ENCODE measurements around the gene MACF1. TPM values are rescaled to one million over a fixed set of nuclear protein-coding genes. Genes with fewer than 3 reads are reported as not detected.
"Not testable (repeated sequence)": the region's sequence is repeated elsewhere in the genome, so short reads cannot be mapped to it uniquely, and the experiment has no call there.

The MACF1 gene
- total RNA-seq, 1 experiment from 2014 or later = 190 TPM

- no peaks in the 10 kb centered on the region for H3K79me2 ChIP-seq (ENCODE audit: insufficient read depth, low read length)
- Mint-ChIP-seq H3K4me3 (no peak overlapping the region), H3K27me3 (ENCODE audit: low read depth) (no peaks in the 10 kb centered on the region; the same call in 1 of the 2 replicates), H3K4me1 (no peaks in the 10 kb centered on the region), H3K27ac (no peak overlapping the region), H3K36me3 (ENCODE audit: insufficient read depth in 1 of 3, low read depth in 3 of 3) (peaks cover 68 to 90% (median 88%) of the 10 kb centered on the region in 3 experiments), H3K9me3 (no peaks in the 10 kb centered on the region)
- DNase-seq = no peak
- no peak overlapping the region for H3K27ac ChIP-seq (ENCODE audit: insufficient read length, low read depth, low read length)
- H3K4me2 ChIP-seq (ENCODE audit: insufficient read depth, insufficient read length, low read length) = no peak overlapping the region
- no peaks in the 10 kb centered on the region for H4K20me1 ChIP-seq (ENCODE audit: control insufficient read depth, insufficient read depth, insufficient read length)
- WGBS (ENCODE audit: extremely low coverage, insufficient read length, low lambda C conversion rate) = no CpG with 5 or more reads among the region's 5 CpGs
- H3K9ac ChIP-seq (ENCODE audit: extremely low read depth, insufficient read length, low read length) = no peak overlapping the region
- H4K5ac ChIP-seq (ENCODE audit: insufficient read length, low read depth, low read length) = no peak overlapping the region
- H3K79me1 ChIP-seq (ENCODE audit: insufficient read depth, low read depth, low read length, poor library complexity, severe bottlenecking) = no peaks in the 10 kb centered on the region
- no peak overlapping the region for H3T11ph ChIP-seq (ENCODE audit: low read length)
- no peak overlapping the region for H3K18ac ChIP-seq (ENCODE audit: insufficient read length, low read depth, low read length)
- TF ChIP-seq, protein P1, sequence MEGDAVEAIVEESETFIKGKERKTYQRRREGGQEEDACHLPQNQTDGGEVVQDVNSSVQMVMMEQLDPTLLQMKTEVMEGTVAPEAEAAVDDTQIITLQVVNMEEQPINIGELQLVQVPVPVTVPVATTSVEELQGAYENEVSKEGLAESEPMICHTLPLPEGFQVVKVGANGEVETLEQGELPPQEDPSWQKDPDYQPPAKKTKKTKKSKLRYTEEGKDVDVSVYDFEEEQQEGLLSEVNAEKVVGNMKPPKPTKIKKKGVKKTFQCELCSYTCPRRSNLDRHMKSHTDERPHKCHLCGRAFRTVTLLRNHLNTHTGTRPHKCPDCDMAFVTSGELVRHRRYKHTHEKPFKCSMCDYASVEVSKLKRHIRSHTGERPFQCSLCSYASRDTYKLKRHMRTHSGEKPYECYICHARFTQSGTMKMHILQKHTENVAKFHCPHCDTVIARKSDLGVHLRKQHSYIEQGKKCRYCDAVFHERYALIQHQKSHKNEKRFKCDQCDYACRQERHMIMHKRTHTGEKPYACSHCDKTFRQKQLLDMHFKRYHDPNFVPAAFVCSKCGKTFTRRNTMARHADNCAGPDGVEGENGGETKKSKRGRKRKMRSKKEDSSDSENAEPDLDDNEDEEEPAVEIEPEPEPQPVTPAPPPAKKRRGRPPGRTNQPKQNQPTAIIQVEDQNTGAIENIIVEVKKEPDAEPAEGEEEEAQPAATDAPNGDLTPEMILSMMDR (conservative IDR thresholded peaks at IDR 0.05) = no peak
- no peaks in the 10 kb centered on the region for H3K9me3 ChIP-seq (ENCODE audit: control insufficient read depth, low read depth, low read length)
- H2BK20ac ChIP-seq (ENCODE audit: low read depth, low read length, poor library complexity, severe bottlenecking) = no peak overlapping the region
- no peak overlapping the region for H4K8ac ChIP-seq (replicated peaks; ENCODE audit: insufficient read length, low read depth, low read length)
- no peaks in the 10 kb centered on the region for H3K27me3 ChIP-seq (ENCODE audit: insufficient read depth, low read length)
- no peak overlapping the region for H4K91ac ChIP-seq (ENCODE audit: insufficient read length, low read depth, low read length)
- H2BK120ac ChIP-seq (ENCODE audit: low read depth, low read length, poor library complexity, severe bottlenecking) = no peak overlapping the region
- H3K14ac ChIP-seq (ENCODE audit: insufficient read depth, low read length) = no peak overlapping the region
- no peaks in the 10 kb centered on the region for H3K23me2 ChIP-seq (ENCODE audit: insufficient read length, low read depth, low read length, poor library complexity, severe bottlenecking)
- H2BK5ac ChIP-seq (ENCODE audit: insufficient read length, low read length) = no peak overlapping the region
- H3K4ac ChIP-seq (ENCODE audit: low read depth, low read length) = no peak overlapping the region
- H2AK5ac ChIP-seq (ENCODE audit: insufficient read length, low read length) = no peak overlapping the region
- H3K4me1 ChIP-seq (ENCODE audit: insufficient read depth, low read length) = no peaks in the 10 kb centered on the region
- no peak overlapping the region for H2BK12ac ChIP-seq (ENCODE audit: insufficient read length, low read depth, low read length)
- no peak overlapping the region for H3K23ac ChIP-seq (ENCODE audit: insufficient read length, low read depth, low read length)
- no peak overlapping the region for H2BK15ac ChIP-seq (ENCODE audit: low read depth, low read length)
- no peak overlapping the region for H3K56ac ChIP-seq (ENCODE audit: insufficient read length, low read depth, low read length)
- no peak overlapping the region for H2AFZ ChIP-seq (ENCODE audit: low read length)
Observed at GRCh38 chr1:39446986-39447567, 242.6 kb downstream of the MACF1 start.

GRCh38 chr1:39450041-39450440 lies 245.5 kb downstream of the MACF1 start:
- H3K56ac ChIP-seq (ENCODE audit: insufficient read length, low read depth, low read length); H3K27ac Mint-ChIP-seq; H2AFZ ChIP-seq (ENCODE audit: low read length); H3T11ph ChIP-seq (ENCODE audit: low read length); H4K8ac ChIP-seq (replicated peaks; ENCODE audit: insufficient read length, low read depth, low read length); H3K4me3 Mint-ChIP-seq; H3K27me3 ChIP-seq (ENCODE audit: insufficient read depth, low read length); H3K27me3 Mint-ChIP-seq (ENCODE audit: low read depth); H2AK5ac ChIP-seq (ENCODE audit: insufficient read length, low read length); H3K14ac ChIP-seq (ENCODE audit: insufficient read depth, low read length); H3K9ac ChIP-seq (ENCODE audit: extremely low read depth, insufficient read length, low read length); H4K20me1 ChIP-seq (ENCODE audit: control insufficient read depth, insufficient read depth, insufficient read length); H3K18ac ChIP-seq (ENCODE audit: insufficient read length, low read depth, low read length); H3K23ac ChIP-seq (ENCODE audit: insufficient read length, low read depth, low read length); H2BK12ac ChIP-seq (ENCODE audit: insufficient read length, low read depth, low read length); H3K9me3 Mint-ChIP-seq; H4K5ac ChIP-seq (ENCODE audit: insufficient read length, low read depth, low read length); H3K27ac ChIP-seq (ENCODE audit: insufficient read length, low read depth, low read length); H3K4me1 ChIP-seq (ENCODE audit: insufficient read depth, low read length); H2BK5ac ChIP-seq (ENCODE audit: insufficient read length, low read length); H2BK20ac ChIP-seq (ENCODE audit: low read depth, low read length, poor library complexity, severe bottlenecking); H3K9me3 ChIP-seq (ENCODE audit: control insufficient read depth, low read depth, low read length); H3K4ac ChIP-seq (ENCODE audit: low read depth, low read length); H2BK120ac ChIP-seq (ENCODE audit: low read depth, low read length, poor library complexity, severe bottlenecking); H3K79me2 ChIP-seq (ENCODE audit: insufficient read depth, low read length); H3K23me2 ChIP-seq (ENCODE audit: insufficient read length, low read depth, low read length, poor library complexity, severe bottlenecking); H4K91ac ChIP-seq (ENCODE audit: insufficient read length, low read depth, low read length); DNase-seq; H3K4me1 Mint-ChIP-seq; H2BK15ac ChIP-seq (ENCODE audit: low read depth, low read length); H3K4me2 ChIP-seq (ENCODE audit: insufficient read depth, insufficient read length, low read length); H3K79me1 ChIP-seq (ENCODE audit: insufficient read depth, low read depth, low read length, poor library complexity, severe bottlenecking): not testable (repeated sequence)
- WGBS (ENCODE audit: extremely low coverage, insufficient read length, low lambda C conversion rate) = no CpG with 5 or more reads among the region's 4 CpGs
- peaks cover 64 to 94% (median 90%) of the 10 kb centered on the region in 3 experiments; a peak in 6 of 7 replicates for H3K36me3 Mint-ChIP-seq (ENCODE audit: insufficient read depth in 1 of 3, low read depth in 3 of 3)
